ENCODE measurements around the gene FUT1.
"Not testable (repeated sequence)": the region's sequence is repeated elsewhere in the genome, so short reads cannot be mapped to it uniquely, and the experiment has no call there.

FUT1 gene

GRCh38 chr19:48752496-48753365, at the start of gene FUT1:
Gene FUT1 (minus strand): TSS chr19:48752641. CDS start chr19:48751281, 1,360 bp downstream.
- peak; percentile 89 to 98 for DNase-seq

- DNase-seq = no peak
Measured at GRCh38 chr19:48799358-48800300, 47.2 kb upstream of the FUT1 start.

- no peak for DNase-seq
Measured at GRCh38 chr19:48798937-48799336, 46.5 kb upstream of the FUT1 start.

- no peak for DNase-seq
Measured at GRCh38 chr19:48797103-48797502, 44.7 kb upstream of the FUT1 start.

- DNase-seq = no peak
Measured at GRCh38 chr19:48796298-48797083, 44.0 kb upstream of the FUT1 start.

GRCh38 chr19:48795685-48796070, 43.2 kb upstream of the FUT1 start:
- DNase-seq = no peak

GRCh38 chr19:48795055-48795684, 42.7 kb upstream of the FUT1 start:
- DNase-seq = peak; percentile 94 to 96

GRCh38 chr19:48794291-48794690, 41.9 kb upstream of the FUT1 start:
- DNase-seq = no peak

GRCh38 chr19:48793271-48793670, 40.8 kb upstream of the FUT1 start:
- DNase-seq = no peak

GRCh38 chr19:48787331-48787730, 34.9 kb upstream of the FUT1 start:
- not testable (repeated sequence) for DNase-seq

- DNase-seq = not testable (repeated sequence)
Measured at GRCh38 chr19:48786422-48786821, 34.0 kb upstream of the FUT1 start.

GRCh38 chr19:48784527-48784926, 32.1 kb upstream of the FUT1 start:
- no peak for DNase-seq

GRCh38 chr19:48780631-48781391, 28.4 kb upstream of the FUT1 start:
- no peak for DNase-seq

- DNase-seq = no peak
Measured at GRCh38 chr19:48779636-48780035, 27.2 kb upstream of the FUT1 start.

GRCh38 chr19:48777720-48778119, 25.3 kb upstream of the FUT1 start:
- DNase-seq = no peak

GRCh38 chr19:48777139-48777538, 24.7 kb upstream of the FUT1 start:
- no peak for DNase-seq

- no peak for DNase-seq
Measured at GRCh38 chr19:48772503-48772953, 20.1 kb upstream of the FUT1 start.

GRCh38 chr19:48770734-48771472, 18.5 kb upstream of the FUT1 start:
- DNase-seq = no peak

GRCh38 chr19:48770266-48770665, 17.8 kb upstream of the FUT1 start:
- no peak for DNase-seq

GRCh38 chr19:48768994-48769713, 16.7 kb upstream of the FUT1 start:
- no peak for DNase-seq
